Bronchial epithelial cell (primary cell): Measurements from ENCODE around the gene KLK1. TPM values are rescaled to one million over a fixed set of nuclear protein-coding genes. Genes with fewer than 3 reads are reported as not detected.
A peak's percentile ranks its signal among the peaks of the same experiment; 100 is the strongest.

Experiments used
- DNase-seq: peaks from one replicate; pipeline ENCODE4 v3.0.0-alpha.2; 2010; ENCODE audit warnings: low read depth
- FAIRE-seq: peaks from 2 replicates; lab custom pipeline; 2011; peaks lifted over from hg19 to GRCh38; lab: Jason Lieb, UNC
- H3K27me3 ChIP-seq: 2 replicates; pipeline ENCODE4 v1.5.1; 2011; ENCODE audit warnings: low read length; ENCODE audit not compliant: control insufficient read depth, insufficient read depth
- H3K36me3 ChIP-seq: 2 replicates; pipeline ENCODE4 v1.5.1; 2011; ENCODE audit warnings: low read length; ENCODE audit not compliant: control insufficient read depth, insufficient read depth
- H3K4me3 ChIP-seq: 2 replicates; pipeline ENCODE4 v1.5.1; 2011; ENCODE audit warnings: mild to moderate bottlenecking, low read depth, low read length, control low read depth
- total RNA-seq: library from RNA; depleted of rRNA; stranded (reverse); fragments of >200 nt; gene quantifications from 2 replicates; pipeline ENCODE4 v1.2.1, GENCODE V29; 2014
- TF ChIP-seq, protein P1 (sequence below): IDR thresholded peaks from 2 replicates; pipeline ENCODE4 v1.5.1; 2011; ENCODE audit warnings: mild to moderate bottlenecking, moderate library complexity, low read length, control low read depth, inconsistent platforms; ENCODE audit not compliant: insufficient read depth, severe bottlenecking

Gene KLK1
- total RNA-seq, 1 donor from 2014 or later = not detected

- DNase-seq (no peak), FAIRE-seq (no peak)
- TF ChIP-seq, protein P1, sequence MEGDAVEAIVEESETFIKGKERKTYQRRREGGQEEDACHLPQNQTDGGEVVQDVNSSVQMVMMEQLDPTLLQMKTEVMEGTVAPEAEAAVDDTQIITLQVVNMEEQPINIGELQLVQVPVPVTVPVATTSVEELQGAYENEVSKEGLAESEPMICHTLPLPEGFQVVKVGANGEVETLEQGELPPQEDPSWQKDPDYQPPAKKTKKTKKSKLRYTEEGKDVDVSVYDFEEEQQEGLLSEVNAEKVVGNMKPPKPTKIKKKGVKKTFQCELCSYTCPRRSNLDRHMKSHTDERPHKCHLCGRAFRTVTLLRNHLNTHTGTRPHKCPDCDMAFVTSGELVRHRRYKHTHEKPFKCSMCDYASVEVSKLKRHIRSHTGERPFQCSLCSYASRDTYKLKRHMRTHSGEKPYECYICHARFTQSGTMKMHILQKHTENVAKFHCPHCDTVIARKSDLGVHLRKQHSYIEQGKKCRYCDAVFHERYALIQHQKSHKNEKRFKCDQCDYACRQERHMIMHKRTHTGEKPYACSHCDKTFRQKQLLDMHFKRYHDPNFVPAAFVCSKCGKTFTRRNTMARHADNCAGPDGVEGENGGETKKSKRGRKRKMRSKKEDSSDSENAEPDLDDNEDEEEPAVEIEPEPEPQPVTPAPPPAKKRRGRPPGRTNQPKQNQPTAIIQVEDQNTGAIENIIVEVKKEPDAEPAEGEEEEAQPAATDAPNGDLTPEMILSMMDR = no peak
- H3K27me3 ChIP-seq = no peaks in the 10 kb centered on the region
- H3K36me3 ChIP-seq = peaks cover 26% of the 10 kb centered on the region
- H3K4me3 ChIP-seq = no peak overlapping the region
Observed at GRCh38 chr19:50795664-50796073, 27.9 kb downstream of the KLK1 start.

- no peak for FAIRE-seq
- Histone ChIP-seq H3K36me3 (peaks cover 22% of the 10 kb centered on the region), H3K27me3 (no peaks in the 10 kb centered on the region), H3K4me3 (no peak overlapping the region)
- TF ChIP-seq, protein P1 = peak; percentile 32
- DNase-seq = no peak
Observed at GRCh38 chr19:50794876-50795663, 28.5 kb downstream of the KLK1 start.

- TF ChIP-seq, protein P1 = peak; percentile 12
- no peaks in the 10 kb centered on the region for H3K27me3 ChIP-seq
- H3K4me3 ChIP-seq = no peak overlapping the region
- H3K36me3 ChIP-seq = peaks cover 16% of the 10 kb centered on the region
- DNase-seq (no peak), FAIRE-seq (no peak)
Observed at GRCh38 chr19:50794074-50794875, 29.3 kb downstream of the KLK1 start.

DNA sequence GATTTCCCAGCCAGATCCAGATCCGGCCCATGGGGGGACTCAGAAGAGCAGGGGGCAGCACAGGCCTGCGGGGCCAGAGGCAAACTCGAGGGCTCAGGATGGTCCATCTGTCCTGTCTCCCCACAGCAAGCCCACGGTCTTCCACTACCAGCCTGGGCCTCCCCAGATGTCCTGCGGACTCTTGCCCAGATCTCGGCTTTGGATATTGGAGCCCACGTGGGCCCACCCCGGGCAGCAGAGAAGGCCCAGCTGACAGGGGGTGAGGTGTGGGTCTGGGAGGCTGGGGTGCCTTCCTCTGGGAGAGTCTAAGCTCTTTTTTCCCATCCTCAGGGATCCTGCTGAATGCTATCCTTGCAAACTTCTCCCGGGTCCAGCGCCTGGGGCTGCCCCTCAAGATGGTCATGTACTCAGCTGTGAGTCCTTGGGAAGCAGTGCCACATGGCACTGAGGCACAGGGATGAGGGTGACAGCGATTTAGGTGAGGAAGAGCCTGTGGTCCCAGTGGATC is 30.0 kb downstream of the KLK1 start:
- Histone ChIP-seq H3K36me3 (peaks cover 10% of the 10 kb centered on the region), H3K27me3 (no peaks in the 10 kb centered on the region), H3K4me3 (no peak overlapping the region)
- DNase-seq (no peak), FAIRE-seq (no peak)
- TF ChIP-seq, protein P1 = no peak

DNA sequence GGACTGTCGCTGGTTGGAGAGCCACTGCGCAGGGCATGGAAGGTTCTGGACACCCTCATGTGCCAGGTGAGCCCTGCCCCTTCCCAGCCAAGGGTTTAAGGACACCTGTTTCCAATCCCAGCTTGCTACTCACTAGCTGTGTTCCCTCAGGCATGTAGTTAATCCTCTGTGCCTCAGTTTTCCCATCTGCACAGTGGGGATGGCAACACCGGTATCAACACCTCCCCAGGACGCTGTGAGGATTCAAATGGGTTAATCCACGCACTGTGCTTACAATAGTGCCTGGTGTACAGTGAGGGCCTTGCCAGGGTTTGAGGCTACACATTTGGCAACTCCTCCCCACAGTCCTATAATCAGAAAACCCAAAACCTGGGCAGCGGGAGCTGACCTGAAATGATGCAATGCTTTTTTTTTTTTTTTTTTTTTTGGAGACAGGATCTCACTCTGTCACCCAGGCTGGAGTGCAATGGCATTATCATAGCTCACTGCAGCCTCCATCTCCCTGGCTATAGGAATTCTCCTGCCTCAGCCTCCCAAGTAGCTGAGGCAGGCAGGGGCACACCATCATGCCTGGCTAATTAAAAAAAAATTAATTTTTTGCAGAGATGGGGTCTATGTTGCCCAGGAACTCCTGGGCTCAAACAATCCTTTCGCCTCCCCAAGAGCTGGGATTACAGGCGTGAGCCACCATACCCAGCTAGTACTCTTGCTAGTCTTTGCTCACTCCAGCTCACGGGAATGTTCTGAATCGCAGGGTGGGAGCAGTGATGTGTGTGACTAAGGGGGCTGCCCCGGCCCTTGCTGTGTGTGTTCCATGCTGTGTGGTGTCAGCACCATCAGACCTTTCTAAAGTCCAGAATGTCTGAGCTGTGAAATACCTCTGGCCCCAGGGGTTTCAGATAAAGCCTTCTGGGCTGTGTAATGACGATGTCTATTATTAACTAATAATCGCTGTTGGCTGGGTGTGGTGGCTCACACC is 31.0 kb downstream of the KLK1 start:
- DNase-seq = no peak
- no peak overlapping the region for H3K4me3 ChIP-seq
- no peak for FAIRE-seq
- peaks cover under 1% of the 10 kb centered on the region for H3K36me3 ChIP-seq
- H3K27me3 ChIP-seq = no peaks in the 10 kb centered on the region
- TF ChIP-seq, protein P1 = no peak
